Gastrocnemius medialis (tissue), 4 donors: Measurements from ENCODE around the gene CHN2. TPM values are rescaled to one million over a fixed set of nuclear protein-coding genes. Genes with fewer than 3 reads are reported as not detected.

Experiments
- ATAC-seq, 2 donors: fragments of 150-250 bp; one replicate each; pipeline ENCODE4 v1.9.1; 2016
- DNase-seq, 2 donors: peaks; one replicate each; pipeline ENCODE4 v3.0.0-alpha.2; 2019
- H3K27ac ChIP-seq, 4 donors: fragments of 200-600 bp; sonication (generic); 1 replicate in 1 of 4; 2 replicates in 3 of 4; pipeline ENCODE4 v1.5.1; 2016 to 2018; ENCODE audit warnings: mild to moderate bottlenecking in 2 of 4, moderate library complexity in 1 of 4
- H3K27me3 ChIP-seq, 3 donors: fragments of 200-600 bp; sonication (generic) in 2 of 3; 1 replicate in 1 of 3; 2 replicates in 2 of 3; pipeline versions ENCODE4 v1.5.1 to v1.6.0; 2016 to 2019; ENCODE audit warnings: mild to moderate bottlenecking in 1 of 3, moderate library complexity in 1 of 3
- H3K36me3 ChIP-seq, 2 donors: fragments of 200-600 bp; sonication (generic) in 1 of 2; one replicate each; pipeline ENCODE4 v1.5.1; 2017 to 2018
- H3K4me1 ChIP-seq, 2 donors: fragments of 200-600 bp; sonication (generic) in 1 of 2; one replicate each; pipeline ENCODE4 v1.5.1; 2016 to 2017; ENCODE audit warnings: mild to moderate bottlenecking in 2 of 2
- H3K4me3 ChIP-seq, 4 donors: fragments of 200-600 bp; sonication (generic) in 3 of 4; 1 replicate in 1 of 4; 2 replicates in 3 of 4; pipeline ENCODE4 v1.5.1; 2016 to 2019; ENCODE audit warnings: mild to moderate bottlenecking in 2 of 4
- H3K9me3 ChIP-seq, 3 donors: fragments of 200-600 bp; sonication (generic) in 2 of 3; 1 replicate in 1 of 3; 2 replicates in 2 of 3; pipeline ENCODE4 v1.5.1; 2016 to 2019
- CTCF ChIP-seq, 5 experiments: fragments of 450-650 bp in 3 of 5; fragments of 200-600 bp in 2 of 5; sonication (generic) in 2 of 5; IDR thresholded peaks in 4 of 5; conservative IDR thresholded peaks in 1 of 5; 1 replicate in 4 of 5; 2 replicates in 1 of 5; pipeline ENCODE4 v1.5.1; 2016 to 2019; ENCODE audit warnings: antibody characterized with exemption in 5 of 5, mild to moderate bottlenecking in 3 of 5, moderate library complexity in 3 of 5
- POLR2A ChIP-seq, 2 donors: fragments of 450-650 bp; IDR thresholded peaks; one replicate each; pipeline ENCODE4 v1.6.1; 2017; ENCODE audit warnings: antibody characterized with exemption in 2 of 2, mild to moderate bottlenecking in 2 of 2, moderate library complexity in 2 of 2
- in situ Hi-C, 4 donors: fragments of 200-750 bp; cut with MboI; loops; one replicate each; pipeline versions ENCODE4 v1.15.0 to v1.8.0; 2017; ENCODE audit warnings: low sequenced_read_pairs in 4 of 4
- intact Hi-C: fragments of 100-400 bp; cut with DNase I; formaldehyde crosslinking; loops from one replicate; pipeline ENCODE4 v1.15.1; 2023; ENCODE audit warnings: low total_unique reads
- total RNA-seq, 4 donors: library from RNA; depleted of rRNA; stranded (reverse); fragments of >200 nt; gene quantifications; one replicate each; pipeline versions ENCODE4 v1.1.0 to v1.2.3, GENCODE V29; 2016

CHN2 gene
- total RNA-seq, 4 donors from 2014 or later: 5.9 to 11.3 (median 8.2) TPM

- ATAC-seq (no peak), DNase-seq (no peak)
- Histone ChIP-seq H3K27me3 (no peaks in the 10 kb centered on the region), H3K36me3 (no peaks in the 10 kb centered on the region), H3K9me3 (no peaks in the 10 kb centered on the region), H3K4me3 (no peak overlapping the region), H3K4me1 (peaks cover 0 to 9% of the 10 kb centered on the region in 2 donors), H3K27ac (no peak overlapping the region)
- TF ChIP-seq CTCF (IDR thresholded peaks at IDR 0.05 in 4 of 5, conservative IDR thresholded peaks at IDR 0.05 in 1 of 5): no peak
- in situ Hi-C loops: no loop called here
- intact Hi-C loops: no loop called here
Observed at GRCh38 chr7:29371472-29371871, 176.9 kb downstream of the CHN2 start.

- intact Hi-C loops: no loop called here
- H3K36me3 ChIP-seq: no peaks in the 10 kb centered on the region
- no peak for TF ChIP-seq POLR2A (IDR thresholded peaks at IDR 0.05)
- no peak for TF ChIP-seq CTCF (IDR thresholded peaks at IDR 0.05 in 4 of 5, conservative IDR thresholded peaks at IDR 0.05 in 1 of 5)
- no peak for DNase-seq
- in situ Hi-C loops: no loop called here
- H3K4me3 ChIP-seq: no peak overlapping the region
- no peak overlapping the region for H3K27ac ChIP-seq
- no peaks in the 10 kb centered on the region for H3K27me3 ChIP-seq
- H3K9me3 ChIP-seq: no peaks in the 10 kb centered on the region
- peaks cover 0 to 9% of the 10 kb centered on the region in 2 donors for H3K4me1 ChIP-seq
- ATAC-seq: no peak
Observed at GRCh38 chr7:29372351-29373090, 177.9 kb downstream of the CHN2 start.

- Histone ChIP-seq H3K4me3 (no peak overlapping the region), H3K9me3 (no peaks in the 10 kb centered on the region), H3K4me1 (peaks cover 0 to 9% of the 10 kb centered on the region in 2 donors), H3K36me3 (no peaks in the 10 kb centered on the region), H3K27me3 (no peaks in the 10 kb centered on the region), H3K27ac (no peak overlapping the region)
- DNase-seq (no peak), ATAC-seq (peak in 1 of 2 donors; percentile 73)
- in situ Hi-C loops (no loop called here), intact Hi-C loops (no loop called here)
- TF ChIP-seq CTCF (IDR thresholded peaks at IDR 0.05 in 4 of 5, conservative IDR thresholded peaks at IDR 0.05 in 1 of 5): no peak
- TF ChIP-seq POLR2A (IDR thresholded peaks at IDR 0.05): no peak
Observed at GRCh38 chr7:29375641-29376562, 181.3 kb downstream of the CHN2 start.

- Histone ChIP-seq H3K27me3 (no peaks in the 10 kb centered on the region), H3K9me3 (no peaks in the 10 kb centered on the region), H3K4me1 (peaks cover 0 to 9% of the 10 kb centered on the region in 2 donors), H3K27ac (no peak overlapping the region), H3K4me3 (no peak overlapping the region), H3K36me3 (no peaks in the 10 kb centered on the region)
- ATAC-seq: no peak
- in situ Hi-C loops: no loop called here
- no peak for DNase-seq
- TF ChIP-seq POLR2A (IDR thresholded peaks at IDR 0.05): no peak
- TF ChIP-seq CTCF (IDR thresholded peaks at IDR 0.05 in 4 of 5, conservative IDR thresholded peaks at IDR 0.05 in 1 of 5): no peak
- intact Hi-C loops: no loop called here
Observed at GRCh38 chr7:29377718-29378117, 183.1 kb downstream of the CHN2 start.
